Fibroblast of lung (primary cell): ENCODE data around the gene AMACR. TPM values are rescaled to one million over a fixed set of nuclear protein-coding genes. Genes with fewer than 3 reads are reported as not detected.

Experiments used
- DNase-seq, 2 donors: peaks; one replicate each; pipeline versions ENCODE4 v3.0.0 to v3.0.0-alpha.2; 2010; ENCODE audit warnings: low read depth in 2 of 2
- H2AFZ ChIP-seq: 2 replicates; pipeline ENCODE4 v1.5.1; 2012; ENCODE audit warnings: low read length, control low read depth, inconsistent platforms
- H3K27ac ChIP-seq: 2 replicates; pipeline ENCODE4 v1.5.1; 2011; ENCODE audit warnings: low read length, control low read depth; ENCODE audit not compliant: insufficient read depth
- H3K27me3 ChIP-seq: 2 replicates; pipeline ENCODE4 v1.5.1; 2011; ENCODE audit warnings: mild to moderate bottlenecking, low read length; ENCODE audit not compliant: control insufficient read depth, insufficient read depth
- H3K36me3 ChIP-seq: 2 replicates; pipeline ENCODE4 v1.5.1; 2011; ENCODE audit warnings: low read length; ENCODE audit not compliant: control insufficient read depth, insufficient read depth
- H3K4me1 ChIP-seq: 2 replicates; pipeline ENCODE4 v1.5.1; 2011; ENCODE audit warnings: low read length; ENCODE audit not compliant: control insufficient read depth, insufficient read depth; ENCODE audit errors: extremely low read depth
- H3K4me2 ChIP-seq: 2 replicates; pipeline ENCODE4 v1.5.1; 2011; ENCODE audit warnings: low read length, control low read depth; ENCODE audit not compliant: insufficient read depth; ENCODE audit errors: extremely low read depth
- H3K4me3 ChIP-seq, 4 experiments: fragments of 200-600 bp in 1 of 4; sonication (generic) in 1 of 4; replicated peaks in 1 of 4; 2 replicates each; pipeline ENCODE4 v1.5.1; 2011 to 2016; ENCODE audit warnings: low read length in 4 of 4, low read depth in 3 of 4, mild to moderate bottlenecking in 3 of 4, control low read depth in 2 of 4, inconsistent platforms in 1 of 4, mixed read lengths in 1 of 4; ENCODE audit not compliant: insufficient read depth in 1 of 4; ENCODE audit errors: control extremely low read depth in 1 of 4
- H3K79me2 ChIP-seq: 2 replicates; pipeline ENCODE4 v1.5.1; 2012; ENCODE audit warnings: mild to moderate bottlenecking, low read length, inconsistent platforms; ENCODE audit not compliant: control insufficient read depth, insufficient read depth
- H3K9ac ChIP-seq: 2 replicates; pipeline ENCODE4 v1.5.1; 2011; ENCODE audit warnings: mild to moderate bottlenecking, low read length, control low read depth; ENCODE audit not compliant: insufficient read depth
- H3K9me3 ChIP-seq: 2 replicates; pipeline ENCODE4 v1.5.1; 2012; ENCODE audit warnings: low read depth, low read length; ENCODE audit not compliant: control insufficient read depth, insufficient read depth
- H4K20me1 ChIP-seq: 2 replicates; pipeline ENCODE4 v1.5.1; 2011; ENCODE audit warnings: low read length; ENCODE audit not compliant: control insufficient read depth, insufficient read depth; ENCODE audit errors: extremely low read depth
- EZH2 ChIP-seq: IDR thresholded peaks from 2 replicates; pipeline ENCODE4 v1.5.1; 2012; ENCODE audit warnings: low read length, control low read depth, mild to moderate bottlenecking; ENCODE audit errors: missing control alignments
- polyA minus RNA-seq: library from RNA; depleted of rRNA, polyadenylated mRNA; stranded (reverse); fragments of >200 nt; gene quantifications from 2 replicates; pipeline ENCODE4 v1.2.3, GENCODE V29; 2011; ENCODE audit warnings: low replicate concordance
- polyA plus RNA-seq, 2 donors: library from polyadenylated mRNA; depleted of rRNA in 1 of 2; stranded (reverse) in 1 of 2; unstranded in 1 of 2; fragments of >200 nt; gene quantifications; 2 replicates each; pipeline ENCODE4 v1.2.1, GENCODE V29; 2011 to 2012; ENCODE audit warnings: missing spikeins in 1 of 2
- total RNA-seq: library from RNA; depleted of rRNA; stranded (reverse); fragments of >200 nt; gene quantifications from 2 replicates; pipeline ENCODE4 v1.2.1, GENCODE V29; 2014
- TF ChIP-seq, protein P1 (sequence below), 2 donors: IDR thresholded peaks in 1 of 2; conservative IDR thresholded peaks in 1 of 2; 1 replicate in 1 of 2; 2 replicates in 1 of 2; pipeline ENCODE4 v1.5.1; 2011 to 2012; ENCODE audit warnings: low read length in 2 of 2, control low read depth in 1 of 2, inconsistent platforms in 1 of 2, low read depth in 1 of 2, mild to moderate bottlenecking in 1 of 2

Gene AMACR
- total RNA-seq (6.2 and 7.6 TPM in 2 replicates), polyA plus RNA-seq (13.4 and 14.2 TPM in 2 replicates), polyA minus RNA-seq (0.43 and 0.56 TPM in 2 replicates)
- 8.5 and 9.1 TPM in 2 replicates for polyA plus RNA-seq (2012)

DNA sequence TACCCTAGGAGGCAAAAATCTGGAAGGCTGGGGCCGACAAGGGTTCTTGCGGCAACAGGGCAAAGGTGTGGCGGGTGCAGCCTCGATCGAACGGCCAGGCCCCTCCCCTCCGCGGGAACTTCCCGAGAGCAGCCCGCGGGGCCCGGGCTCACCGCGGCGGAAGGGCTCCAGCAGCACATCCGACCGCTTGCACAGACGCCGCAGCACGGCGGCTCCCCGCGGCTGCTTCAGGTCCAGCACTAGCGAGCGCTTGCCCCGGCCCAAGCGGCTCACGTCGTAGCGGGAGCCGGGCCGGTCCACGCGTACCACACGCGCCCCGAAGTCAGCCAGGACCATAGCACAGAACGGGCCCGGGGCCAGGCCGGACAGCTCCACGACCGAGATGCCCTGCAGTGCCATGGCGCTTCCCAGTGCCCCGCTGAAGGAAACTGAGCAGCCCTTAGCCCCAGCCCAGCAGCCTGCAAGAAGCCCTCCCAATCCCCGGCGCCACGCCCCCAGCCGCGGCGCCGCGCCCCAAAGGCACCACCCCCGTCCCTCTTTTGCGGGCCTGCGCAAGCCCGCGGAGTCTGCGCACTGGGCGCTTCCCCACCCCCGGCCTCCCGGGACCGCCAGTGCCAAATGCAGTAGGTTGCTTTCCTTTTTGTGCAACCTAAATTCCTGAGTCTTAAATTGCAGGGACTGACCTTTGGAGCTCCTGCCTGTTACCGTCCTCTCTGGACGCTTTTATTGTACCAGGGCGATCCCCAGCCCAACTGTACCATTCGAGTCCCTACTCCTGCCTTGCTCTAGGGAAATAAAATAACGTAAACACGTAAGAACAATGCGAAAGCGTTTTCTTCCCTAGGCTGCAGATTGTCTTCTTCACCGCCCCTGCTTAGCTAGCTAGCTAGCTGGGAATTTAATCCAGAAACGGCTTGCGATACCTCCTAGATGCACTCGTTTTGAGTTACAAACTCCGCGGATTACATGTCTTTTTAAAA is at the start of gene AMACR:
Gene AMACR (minus strand): TSS at position 430 of the 980 bp plus-strand sequence. CDS start 31 bp downstream, at position 399.
- H3K4me3 ChIP-seq: peak within 1 kb of the TSS; percentile 71 to 93 (median 82)

DNA sequence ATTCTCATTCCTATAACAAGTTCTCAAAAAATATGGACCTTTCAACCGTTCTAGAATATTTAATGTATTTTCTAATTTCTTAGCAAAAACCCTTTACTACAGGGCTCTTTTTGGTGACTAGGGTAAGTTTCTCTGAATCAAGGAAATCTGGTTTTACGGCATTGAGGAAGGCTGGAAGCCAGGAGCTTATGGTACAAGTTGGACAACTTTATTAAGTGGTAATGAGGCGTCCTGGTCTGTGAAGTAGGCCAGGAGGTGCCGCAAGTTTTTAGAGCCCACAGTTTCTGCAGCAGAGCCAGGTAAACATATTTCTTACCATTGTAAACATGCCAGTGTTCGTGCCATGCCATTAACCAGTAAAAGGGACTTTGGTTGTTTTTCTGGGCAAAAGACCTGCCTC is 49.7 kb upstream of the AMACR start:
- H3K79me2 ChIP-seq: no peaks in the 10 kb centered on the region
- no peaks in the 10 kb centered on the region for H4K20me1 ChIP-seq
- no peak overlapping the region for H2AFZ ChIP-seq
- no peaks in the 10 kb centered on the region for H3K36me3 ChIP-seq
- H3K9me3 ChIP-seq: no peaks in the 10 kb centered on the region
- TF ChIP-seq, protein P1, sequence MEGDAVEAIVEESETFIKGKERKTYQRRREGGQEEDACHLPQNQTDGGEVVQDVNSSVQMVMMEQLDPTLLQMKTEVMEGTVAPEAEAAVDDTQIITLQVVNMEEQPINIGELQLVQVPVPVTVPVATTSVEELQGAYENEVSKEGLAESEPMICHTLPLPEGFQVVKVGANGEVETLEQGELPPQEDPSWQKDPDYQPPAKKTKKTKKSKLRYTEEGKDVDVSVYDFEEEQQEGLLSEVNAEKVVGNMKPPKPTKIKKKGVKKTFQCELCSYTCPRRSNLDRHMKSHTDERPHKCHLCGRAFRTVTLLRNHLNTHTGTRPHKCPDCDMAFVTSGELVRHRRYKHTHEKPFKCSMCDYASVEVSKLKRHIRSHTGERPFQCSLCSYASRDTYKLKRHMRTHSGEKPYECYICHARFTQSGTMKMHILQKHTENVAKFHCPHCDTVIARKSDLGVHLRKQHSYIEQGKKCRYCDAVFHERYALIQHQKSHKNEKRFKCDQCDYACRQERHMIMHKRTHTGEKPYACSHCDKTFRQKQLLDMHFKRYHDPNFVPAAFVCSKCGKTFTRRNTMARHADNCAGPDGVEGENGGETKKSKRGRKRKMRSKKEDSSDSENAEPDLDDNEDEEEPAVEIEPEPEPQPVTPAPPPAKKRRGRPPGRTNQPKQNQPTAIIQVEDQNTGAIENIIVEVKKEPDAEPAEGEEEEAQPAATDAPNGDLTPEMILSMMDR (conservative IDR thresholded peaks at IDR 0.05 in 1 of 2, IDR thresholded peaks at IDR 0.05 in 1 of 2; ENCODE audit: low read depth in 1 of 2, low read length in 2 of 2): no peak
- no peak for DNase-seq
- no peaks in the 10 kb centered on the region for H3K27me3 ChIP-seq
- no peak overlapping the region for H3K9ac ChIP-seq
- no peak overlapping the region for H3K27ac ChIP-seq
- no peak overlapping the region for H3K4me3 ChIP-seq
- no peak overlapping the region for H3K4me2 ChIP-seq
- peaks cover 5% of the 10 kb centered on the region for H3K4me1 ChIP-seq

More for the DNA sequence above, at the start of gene AMACR:
- H3K36me3 ChIP-seq: peaks cover 3% of the 10 kb centered on the region
- peak; percentile 92 to 94 for DNase-seq
- H3K27ac ChIP-seq: peak within 1 kb of the TSS; percentile 84
- H3K27me3 ChIP-seq: no peaks in the 10 kb centered on the region
- no peaks in the 10 kb centered on the region for H3K9me3 ChIP-seq
- peak within 1 kb of the TSS; percentile 41 for H3K9ac ChIP-seq
- H3K79me2 ChIP-seq: no peaks in the 10 kb centered on the region
- H2AFZ ChIP-seq: peak within 1 kb of the TSS; percentile 100
- H4K20me1 ChIP-seq: no peaks in the 10 kb centered on the region
- peak within 1 kb of the TSS; percentile 97 for H3K4me2 ChIP-seq
- TF ChIP-seq, protein P1 (conservative IDR thresholded peaks at IDR 0.05 in 1 of 2, IDR thresholded peaks at IDR 0.05 in 1 of 2; ENCODE audit: low read depth in 1 of 2, low read length in 2 of 2): peak in 1 of 2 donors; percentile 3
- TF ChIP-seq EZH2: no peak
- peaks cover 4% of the 10 kb centered on the region for H3K4me1 ChIP-seq

DNA sequence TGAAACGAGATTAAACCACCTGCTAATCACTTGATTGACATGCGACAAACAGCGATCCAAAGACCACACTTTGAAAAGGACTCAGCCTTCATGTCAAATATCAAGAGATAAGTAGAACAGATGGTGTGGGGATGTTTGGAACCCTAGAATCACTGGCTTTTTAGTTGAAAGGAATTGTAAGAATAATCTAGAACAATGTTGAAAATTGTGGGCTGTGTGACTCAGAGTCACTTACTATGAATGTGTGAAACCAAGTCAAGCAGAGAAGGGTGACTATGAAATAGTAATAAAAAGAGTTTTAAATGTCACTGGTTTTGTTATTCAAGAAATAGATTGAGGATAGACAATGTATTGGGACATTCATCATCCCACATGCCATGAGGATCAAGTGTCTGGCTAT is 49.3 kb upstream of the AMACR start:
- Histone ChIP-seq H3K9me3 (no peaks in the 10 kb centered on the region), H2AFZ (no peak overlapping the region), H3K4me1 (peaks cover 8% of the 10 kb centered on the region), H3K4me2 (no peak overlapping the region), H3K9ac (no peak overlapping the region), H4K20me1 (no peaks in the 10 kb centered on the region), H3K27ac (no peak overlapping the region), H3K27me3 (no peaks in the 10 kb centered on the region), H3K4me3 (no peak overlapping the region), H3K79me2 (no peaks in the 10 kb centered on the region), H3K36me3 (no peaks in the 10 kb centered on the region)
- no peak for TF ChIP-seq EZH2
- TF ChIP-seq, protein P1 (conservative IDR thresholded peaks at IDR 0.05 in 1 of 2, IDR thresholded peaks at IDR 0.05 in 1 of 2; ENCODE audit: low read depth in 1 of 2, low read length in 2 of 2): no peak
- no peak for DNase-seq
